A549 (cell line): Measurements from ENCODE around the gene CHST11. TPM values are rescaled to one million over a fixed set of nuclear protein-coding genes. Genes with fewer than 3 reads are reported as not detected.

Experiments used
- ATAC-seq, 2 experiments: fragments of 200-7000 bp in 1 of 2; fragments of >200 bp in 1 of 2; cut with Nextera tagmentation in 1 of 2; cut with Tn5 transposase in 1 of 2; 3 replicates each; pipeline versions ENCODE4 v1.8.0 to v1.9.1; 2018 to 2020; ENCODE audit warnings: mild to moderate bottlenecking in 1 of 2, moderate library complexity in 1 of 2
- CTCF ChIA-PET: fragments of 300-600 bp; sonication (Branson Sonifier 250); formaldehyde crosslinking; extraction: SDS; loops from one replicate; lab custom pipeline; 2021; ENCODE audit warnings: antibody characterized with exemption, inconsistent platforms; lab: Yijun Ruan, JAX
- POLR2A ChIA-PET: fragments of 350-600 bp; formaldehyde crosslinking; extraction: SDS; loops from one replicate; lab custom pipeline; 2021; ENCODE audit warnings: antibody characterized with exemption, inconsistent platforms; lab: Yijun Ruan, JAX
- DNase-seq, 2 experiments: peaks; one replicate each; pipeline versions ENCODE4 v3.0.0 to v3.0.0-alpha.2; 2011 to 2016; ENCODE audit warnings: low read depth in 1 of 2, low spot score in 1 of 2
- FAIRE-seq: peaks from 2 replicates; lab custom pipeline; 2011; peaks lifted over from hg19 to GRCh38; lab: Jason Lieb, UNC
- H3K27ac ChIP-seq, 2 experiments: fragments of >200 bp; sonication (Bioruptor Twin); formaldehyde crosslinking; 3 replicates each; pipeline ENCODE4 v1.5.1; 2016 to 2017
- H3K4me1 ChIP-seq: fragments of >200 bp; sonication (Bioruptor Twin); formaldehyde crosslinking; 3 replicates; pipeline ENCODE4 v1.6.1; 2016
- H3K4me2 ChIP-seq: fragments of >200 bp; sonication (Bioruptor Twin); formaldehyde crosslinking; 3 replicates; pipeline ENCODE4 v1.6.1; 2016
- H3K4me3 ChIP-seq: fragments of >200 bp; sonication (Bioruptor Twin); formaldehyde crosslinking; 3 replicates; pipeline ENCODE4 v1.5.1; 2016
- H3K9me3 ChIP-seq: fragments of >200 bp; sonication (Bioruptor Twin); formaldehyde crosslinking; 3 replicates; pipeline ENCODE4 v1.6.1; 2016
- CBX8 ChIP-seq: fragments of 200-600 bp; sonication (generic); IDR thresholded peaks from 2 replicates; pipeline ENCODE4 v1.6.1; 2016
- CHD2 ChIP-seq: fragments of 150-350 bp; IDR thresholded peaks from 2 replicates; pipeline ENCODE4 v1.6.1; 2014; ENCODE audit warnings: low read length; ENCODE audit not compliant: partially characterized antibody
- CHD4 ChIP-seq: fragments of 200-600 bp; sonication (generic); IDR thresholded peaks from 2 replicates; pipeline ENCODE4 v1.6.1; 2016; ENCODE audit warnings: antibody characterized with exemption, mild to moderate bottlenecking, borderline replicate concordance
- EHF ChIP-seq: fragments of 250-450 bp; sonication (Bioruptor Pico); IDR thresholded peaks from 2 replicates; pipeline ENCODE4 v1.5.0; 2020; ENCODE audit warnings: mild to moderate bottlenecking
- EP300 ChIP-seq, 2 experiments: fragments of >200 bp; sonication (Bioruptor Twin); formaldehyde crosslinking; IDR thresholded peaks; 2 replicates in 1 of 2; 3 replicates in 1 of 2; pipeline ENCODE4 v1.6.1; 2016 to 2017
- ESRRA ChIP-seq: fragments of 150-350 bp; IDR thresholded peaks from 2 replicates; pipeline ENCODE4 v1.6.1; 2014; ENCODE audit warnings: mild to moderate bottlenecking, low read length, borderline replicate concordance
- FOSB ChIP-seq: fragments of 250-450 bp; sonication (Bioruptor Pico); IDR thresholded peaks from 2 replicates; pipeline ENCODE4 v1.5.0; 2020; ENCODE audit warnings: mild to moderate bottlenecking, moderate library complexity
- FOSL2 ChIP-seq, 2 experiments: fragments of 450-650 bp in 1 of 2; fragments of >200 bp in 1 of 2; sonication (Bioruptor Twin) in 1 of 2; formaldehyde crosslinking; IDR thresholded peaks; 2 replicates each; pipeline versions ENCODE4 v1.5.0 to v1.6.1; 2016 to 2020; ENCODE audit warnings: mild to moderate bottlenecking in 1 of 2, moderate library complexity in 1 of 2
- HDAC2 ChIP-seq: fragments of 200-600 bp; sonication (generic); IDR thresholded peaks from 2 replicates; pipeline ENCODE4 v1.6.1; 2016
- HES2 ChIP-seq: fragments of >200 bp; sonication (Bioruptor Twin); formaldehyde crosslinking; IDR thresholded peaks from 2 replicates; pipeline ENCODE4 v1.6.1; 2016
- JUN ChIP-seq, 2 experiments: fragments of >200 bp; sonication (Bioruptor Twin); formaldehyde crosslinking; IDR thresholded peaks; 2 replicates in 1 of 2; 3 replicates in 1 of 2; pipeline ENCODE4 v1.6.1; 2016 to 2017
- JUNB ChIP-seq: fragments of >200 bp; sonication (Bioruptor Twin); formaldehyde crosslinking; IDR thresholded peaks from 2 replicates; pipeline ENCODE4 v1.6.1; 2016
- KDM5A ChIP-seq: fragments of 200-600 bp; sonication (generic); IDR thresholded peaks from 2 replicates; pipeline ENCODE4 v1.6.1; 2016; ENCODE audit warnings: antibody characterized with exemption, mild to moderate bottlenecking
- MAFK ChIP-seq: fragments of 450-650 bp; IDR thresholded peaks from 2 replicates; pipeline ENCODE4 v1.6.1; 2014; ENCODE audit not compliant: partially characterized antibody
- NPAS2 ChIP-seq: fragments of 250-450 bp; sonication (Bioruptor Pico); IDR thresholded peaks from 2 replicates; pipeline ENCODE4 v1.8.0; 2022; ENCODE audit warnings: mild to moderate bottlenecking, moderate library complexity, borderline replicate concordance
- NR3C1 ChIP-seq: fragments of >200 bp; sonication (Bioruptor Twin); formaldehyde crosslinking; IDR thresholded peaks from 3 replicates; pipeline ENCODE4 v1.6.1; 2017
- RAD21 ChIP-seq, 2 experiments: fragments of >200 bp in 1 of 2; sonication (Bioruptor Twin) in 1 of 2; formaldehyde crosslinking in 1 of 2; IDR thresholded peaks in 1 of 2; conservative IDR thresholded peaks in 1 of 2; 2 replicates in 1 of 2; 3 replicates in 1 of 2; pipeline ENCODE4 v1.6.1; 2012 to 2018; ENCODE audit warnings: inconsistent platforms in 1 of 2
- RNF2 ChIP-seq: fragments of 200-600 bp; sonication (generic); IDR thresholded peaks from 2 replicates; pipeline ENCODE4 v1.6.1; 2016; ENCODE audit warnings: low read depth, mild to moderate bottlenecking, antibody characterized with exemption, moderate library complexity, borderline replicate concordance
- TP53 ChIP-seq: fragments of 250-450 bp; sonication (Bioruptor Pico); IDR thresholded peaks from 2 replicates; pipeline ENCODE4 v1.5.0; 2021; ENCODE audit warnings: mild to moderate bottlenecking, moderate library complexity
- ZNF302 ChIP-seq: fragments of 250-450 bp; sonication (Bioruptor Pico); IDR thresholded peaks from 2 replicates; pipeline ENCODE4 v1.9.0; 2021; ENCODE audit warnings: inconsistent platforms, mild to moderate bottlenecking, moderate library complexity
- ZSCAN20 ChIP-seq: fragments of 250-450 bp; sonication (Bioruptor Pico); IDR thresholded peaks from 2 replicates; pipeline ENCODE4 v1.8.0; 2022; ENCODE audit warnings: mild to moderate bottlenecking, moderate library complexity
- WGBS: methylation state at CpG from one replicate; pipeline ENCODE4 v1.1.6; 2017; ENCODE audit errors: missing lambda C conversion rate; 5-methylcytosine and 5-hydroxymethylcytosine counted together
- polyA plus RNA-seq, 4 experiments: library from polyadenylated mRNA; depleted of rRNA in 3 of 4; stranded (reverse); fragments of >200 nt; fragmentation: RNase III in 1 of 4; extraction: RNeasy Plus Mini Kit Qiagen cat#74134 plus additional on column Dnase treatment in 1 of 4; gene quantifications; 2 replicates in 3 of 4; 3 replicates in 1 of 4; pipeline ENCODE4 v1.2.3, GENCODE V29; 2011 to 2017
- TF ChIP-seq, protein P1 (sequence below): fragments of 150-350 bp; IDR thresholded peaks from 2 replicates; pipeline ENCODE4 v1.6.1; 2014; ENCODE audit warnings: low read depth, mild to moderate bottlenecking, low read length
- TF ChIP-seq, protein P2 (sequence below): IDR thresholded peaks from 2 replicates; pipeline ENCODE4 v1.6.1; 2012

The CHST11 gene
- polyA plus RNA-seq, 2 of the 4 experiments (the other 2 are of a cell fraction) = 19.2 to 21.8 TPM

- Histone ChIP-seq H3K4me1 (no peaks in the 10 kb centered on the region), H3K27ac (no peak overlapping the region), H3K4me3 (no peak overlapping the region), H3K4me2 (no peak overlapping the region), H3K9me3 (no peaks in the 10 kb centered on the region)
- 92% methylated on average over 2 of the region's 2 CpGs for WGBS
- DNase-seq (no peak), FAIRE-seq (no peak), ATAC-seq (no peak)
- ChIA-PET CTCF (no interaction called here), POLR2A (no interaction called here)
- TF ChIP-seq HES2 = no peak
- TF ChIP-seq TP53 (CRISPR knock-in tag) = no peak
- no peak for TF ChIP-seq RAD21 (conservative IDR thresholded peaks at IDR 0.05 in 1 of 2, IDR thresholded peaks at IDR 0.05 in 1 of 2)
- TF ChIP-seq, protein P1, sequence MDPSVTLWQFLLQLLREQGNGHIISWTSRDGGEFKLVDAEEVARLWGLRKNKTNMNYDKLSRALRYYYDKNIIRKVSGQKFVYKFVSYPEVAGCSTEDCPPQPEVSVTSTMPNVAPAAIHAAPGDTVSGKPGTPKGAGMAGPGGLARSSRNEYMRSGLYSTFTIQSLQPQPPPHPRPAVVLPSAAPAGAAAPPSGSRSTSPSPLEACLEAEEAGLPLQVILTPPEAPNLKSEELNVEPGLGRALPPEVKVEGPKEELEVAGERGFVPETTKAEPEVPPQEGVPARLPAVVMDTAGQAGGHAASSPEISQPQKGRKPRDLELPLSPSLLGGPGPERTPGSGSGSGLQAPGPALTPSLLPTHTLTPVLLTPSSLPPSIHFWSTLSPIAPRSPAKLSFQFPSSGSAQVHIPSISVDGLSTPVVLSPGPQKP = no peak
- no peak for TF ChIP-seq HDAC2
- TF ChIP-seq CBX8 = no peak
- no peak for TF ChIP-seq NPAS2 (CRISPR knock-in tag)
- TF ChIP-seq EP300 (IDR thresholded peaks at IDR 0.05) = no peak
- TF ChIP-seq ZSCAN20 (CRISPR knock-in tag) = no peak
- no peak for TF ChIP-seq CHD2
Measured at GRCh38 chr12:104532636-104533035, 75.9 kb downstream of the CHST11 start.

GRCh38 chr12:104533134-104533533 lies 76.4 kb downstream of the CHST11 start:
- 96% methylated on average over 2 of the region's 2 CpGs for WGBS
- H3K4me2 ChIP-seq = no peak overlapping the region
- DNase-seq (no peak), ATAC-seq (no peak), FAIRE-seq (no peak)
- no peaks in the 10 kb centered on the region for H3K9me3 ChIP-seq
- no peak overlapping the region for H3K4me3 ChIP-seq
- TF ChIP-seq NR3C1 = no peak
- TF ChIP-seq FOSL2 (IDR thresholded peaks at IDR 0.05) = no peak
- TF ChIP-seq FOSL2 (CRISPR knock-in tag; IDR thresholded peaks at IDR 0.05) = no peak
- no peak for TF ChIP-seq ESRRA
- no peak for TF ChIP-seq ZNF302 (CRISPR knock-in tag)
- TF ChIP-seq, protein P2, sequence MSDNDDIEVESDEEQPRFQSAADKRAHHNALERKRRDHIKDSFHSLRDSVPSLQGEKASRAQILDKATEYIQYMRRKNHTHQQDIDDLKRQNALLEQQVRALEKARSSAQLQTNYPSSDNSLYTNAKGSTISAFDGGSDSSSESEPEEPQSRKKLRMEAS = no peak
- TF ChIP-seq JUN (IDR thresholded peaks at IDR 0.05) = no peak
- no peak for TF ChIP-seq MAFK
- TF ChIP-seq CHD4 = no peak
- TF ChIP-seq RNF2 = no peak
- TF ChIP-seq KDM5A = no peak
- TF ChIP-seq EHF = no peak
- no peak for TF ChIP-seq RAD21 (conservative IDR thresholded peaks at IDR 0.05 in 1 of 2, IDR thresholded peaks at IDR 0.05 in 1 of 2)
- no peak for TF ChIP-seq JUNB
- CTCF ChIA-PET = no interaction called here
- no peaks in the 10 kb centered on the region for H3K4me1 ChIP-seq
- POLR2A ChIA-PET = no interaction called here
- H3K27ac ChIP-seq = no peak overlapping the region

DNA sequence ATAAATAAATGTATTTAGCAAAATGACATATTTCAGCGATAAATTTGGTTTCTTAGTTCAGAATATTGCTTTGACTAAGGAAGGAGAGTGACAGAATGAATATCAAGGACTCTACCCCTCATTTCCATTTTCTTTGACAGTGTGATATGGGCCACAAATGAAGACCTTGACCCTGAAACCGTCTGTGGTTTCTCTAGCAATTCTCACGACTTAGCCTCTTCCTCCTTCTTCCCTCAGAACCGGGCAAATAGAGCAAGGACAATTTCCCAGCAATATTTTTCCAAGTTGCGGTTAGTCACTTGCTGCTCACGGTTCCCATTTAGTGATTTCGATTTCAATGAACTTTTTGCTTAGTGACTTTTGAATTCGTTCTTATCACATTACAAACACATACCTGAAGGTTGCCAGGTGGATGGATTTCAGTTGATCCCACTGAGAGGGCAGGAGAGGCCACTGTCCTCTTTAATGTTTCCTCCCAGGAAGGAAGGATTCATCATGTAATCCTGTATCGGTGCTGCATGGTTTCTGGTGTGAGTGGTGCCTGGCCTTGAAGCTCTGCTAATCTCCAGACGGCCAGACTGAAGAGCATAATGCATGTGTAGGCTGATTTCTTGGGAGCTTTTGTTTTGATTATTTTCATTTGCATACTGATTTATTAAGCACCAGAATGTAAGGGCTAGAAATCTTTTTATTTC lies 77.6 kb downstream of the CHST11 start:
- no peak for TF ChIP-seq FOSB (CRISPR knock-in tag)
- ChIA-PET CTCF (interaction anchor here (0.9 kb wide), 1 partner anchor 153 kb away, joined by 3 read pairs; no protein-coding TSS in a partner anchor), POLR2A (no interaction called here)
- Histone ChIP-seq H3K4me3 (no peak overlapping the region), H3K4me2 (no peak overlapping the region), H3K4me1 (no peaks in the 10 kb centered on the region), H3K9me3 (no peaks in the 10 kb centered on the region), H3K27ac (no peak overlapping the region)
- DNase-seq (no peak), FAIRE-seq (no peak), ATAC-seq (no peak)
- WGBS = 85% methylated on average over 10 of the region's 10 CpGs
